HG02840 (cell line): Measurements from ENCODE around the gene C1orf21.

Source experiments
- ATAC-seq: cut with Tn5 transposase; IDR thresholded peaks from one replicate; pipeline ENCODE4 v1.9.1; 2021; ENCODE audit warnings: mild to moderate bottlenecking, moderate library complexity, moderate number of reproducible peaks; ENCODE audit not compliant: unreplicated experiment, low FRiP score

The C1orf21 gene

GRCh38 chr1:184539580-184539979 is 152.8 kb downstream of the C1orf21 start:
- no peak for ATAC-seq

GRCh38 chr1:184541537-184542152 is 154.8 kb downstream of the C1orf21 start:
- no peak for ATAC-seq

- no peak for ATAC-seq
Measured at GRCh38 chr1:184542291-184542690, 155.5 kb downstream of the C1orf21 start.

GRCh38 chr1:184545601-184546000 is 158.8 kb downstream of the C1orf21 start:
- ATAC-seq: no peak

GRCh38 chr1:184552446-184552845 is 165.6 kb downstream of the C1orf21 start:
- ATAC-seq: no peak

GRCh38 chr1:184553845-184554244 is 167.0 kb downstream of the C1orf21 start:
- no peak for ATAC-seq

GRCh38 chr1:184555665-184556641 is 169.1 kb downstream of the C1orf21 start:
- ATAC-seq: no peak

GRCh38 chr1:184556665-184557064 is 169.8 kb downstream of the C1orf21 start:
- no peak for ATAC-seq

- no peak for ATAC-seq
Measured at GRCh38 chr1:184557423-184558347, 170.9 kb downstream of the C1orf21 start.

- no peak for ATAC-seq
Measured at GRCh38 chr1:184558691-184559090, 171.9 kb downstream of the C1orf21 start.

GRCh38 chr1:184559117-184559713 is 172.4 kb downstream of the C1orf21 start:
- ATAC-seq: no peak

- ATAC-seq: no peak
Measured at GRCh38 chr1:184562806-184563205, 176.0 kb downstream of the C1orf21 start.

GRCh38 chr1:184563308-184563707 is 176.5 kb downstream of the C1orf21 start:
- ATAC-seq: no peak

GRCh38 chr1:184567009-184567408 is 180.2 kb downstream of the C1orf21 start:
- no peak for ATAC-seq

- ATAC-seq: no peak
Measured at GRCh38 chr1:184567637-184568036, 180.8 kb downstream of the C1orf21 start.

- no peak for ATAC-seq
Measured at GRCh38 chr1:184568148-184568547, 181.3 kb downstream of the C1orf21 start.

GRCh38 chr1:184569106-184569505 is 182.3 kb downstream of the C1orf21 start:
- no peak for ATAC-seq

- no peak for ATAC-seq
Measured at GRCh38 chr1:184574588-184574987, 187.8 kb downstream of the C1orf21 start.

GRCh38 chr1:184576822-184577221 is 190.0 kb downstream of the C1orf21 start:
- no peak for ATAC-seq

- no peak for ATAC-seq
Measured at GRCh38 chr1:184577319-184577718, 190.5 kb downstream of the C1orf21 start.
